Measurements from ENCODE around the gene MOXD1.

The MOXD1 gene

GRCh38 chr6:132246120-132246617 lies 155.1 kb downstream of the MOXD1 start:
- no peak for DNase-seq (ENCODE audit: low read depth, low spot score)
